Sigmoid colon (tissue), 7 donors: ENCODE measurements around the gene GRIK3. TPM values are rescaled to one million over a fixed set of nuclear protein-coding genes. Genes with fewer than 3 reads are reported as not detected.

Experiments
- DNase-seq: peaks from one replicate; pipeline ENCODE4 v3.0.0-alpha.2; 2019
- H3K27ac ChIP-seq, 4 donors: fragments of 200-600 bp; sonication (generic); one replicate each; pipeline ENCODE4 v1.5.1; 2016 to 2019; ENCODE audit warnings: mild to moderate bottlenecking in 1 of 4
- H3K27me3 ChIP-seq, 3 donors: fragments of 200-600 bp; sonication (generic); one replicate each; pipeline ENCODE4 v1.5.1; 2019; ENCODE audit warnings: mild to moderate bottlenecking in 1 of 3
- H3K36me3 ChIP-seq, 4 donors: fragments of 200-600 bp; sonication (generic); one replicate each; pipeline ENCODE4 v1.5.1; 2016 to 2019
- H3K4me1 ChIP-seq, 4 donors: fragments of 200-600 bp; sonication (generic); one replicate each; pipeline ENCODE4 v1.5.1; 2017 to 2019
- H3K4me3 ChIP-seq, 4 donors: fragments of 200-600 bp; sonication (generic); one replicate each; pipeline ENCODE4 v1.5.1; 2017 to 2019; ENCODE audit warnings: mild to moderate bottlenecking in 2 of 4, moderate library complexity in 1 of 4
- H3K9me3 ChIP-seq, 4 donors: fragments of 200-600 bp in 3 of 4; sonication (generic) in 3 of 4; one replicate each; pipeline versions ENCODE4 v1.5.1 to v1.6.1; 2013 to 2019
- EP300 ChIP-seq, 4 donors: sonication (generic); formaldehyde crosslinking; IDR thresholded peaks; one replicate each; pipeline ENCODE4 v1.6.1; 2017; ENCODE audit warnings: antibody characterized with exemption in 4 of 4
- POLR2A ChIP-seq, 2 donors: fragments of 450-650 bp; IDR thresholded peaks; one replicate each; pipeline ENCODE4 v1.6.1; 2016; ENCODE audit warnings: antibody characterized with exemption in 2 of 2, mild to moderate bottlenecking in 2 of 2, moderate library complexity in 2 of 2
- POLR2AphosphoS5 ChIP-seq, 4 donors: sonication (generic); formaldehyde crosslinking; IDR thresholded peaks; one replicate each; pipeline ENCODE4 v1.6.1; 2017; ENCODE audit warnings: antibody characterized with exemption in 4 of 4
- WGBS, 2 donors: extraction: QIAGEN DNeasy Blood & Tissue Kit; methylation state at CpG; one replicate each; pipeline ENCODE4 v1.1.7; 2013; 5-methylcytosine and 5-hydroxymethylcytosine counted together
- intact Hi-C: fragments of 100-400 bp; cut with DNase I; formaldehyde crosslinking; loops from one replicate; pipeline ENCODE4 v1.15.1; 2023
- polyA plus RNA-seq, 3 donors: library from polyadenylated mRNA; stranded (reverse); fragments of 200-250 nt; gene quantifications; one replicate each; pipeline ENCODE4 v1.2.3, GENCODE V29; 2013
- total RNA-seq, 4 donors: library from RNA; depleted of rRNA; stranded (reverse); fragments of >200 nt; gene quantifications; one replicate each; pipeline ENCODE4 v1.1.0, GENCODE V29; 2016
- TF ChIP-seq, protein P1 (sequence below), 4 experiments: fragments of 450-650 bp in 3 of 4; fragments of 200-600 bp in 1 of 4; IDR thresholded peaks; one replicate each; pipeline ENCODE4 v1.5.1; 2016 to 2019; ENCODE audit warnings: antibody characterized with exemption in 4 of 4, mild to moderate bottlenecking in 3 of 4, moderate library complexity in 2 of 4
- donor health status: healthy with polysubstance abuse.
- donor health status: Bipolar disorder and iron deficiency.
- donor health status: healthy.

The GRIK3 gene
- total and polyA plus RNA-seq, 7 donors = 0.60 to 7.1 (median 3.4) TPM; not detected in 1

DNA sequence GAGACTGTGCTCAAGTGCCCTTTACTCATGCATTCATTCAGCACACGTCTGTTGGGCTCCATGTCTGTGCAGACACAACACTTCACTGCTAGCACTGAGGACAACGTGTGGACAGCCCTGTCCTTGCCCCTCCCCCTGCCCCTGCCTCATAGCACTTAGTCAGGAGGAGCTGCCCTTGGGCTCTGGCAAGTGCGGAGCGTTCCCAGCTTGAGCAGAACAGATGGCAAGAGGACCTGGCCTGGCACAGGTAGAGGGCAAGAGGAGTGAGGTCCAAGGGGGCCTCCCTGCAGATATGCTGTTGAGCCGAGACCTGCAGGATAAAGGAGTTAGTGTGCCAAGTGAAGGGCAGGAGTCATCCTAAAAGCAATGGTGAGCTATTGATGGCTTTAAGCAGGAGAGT, 81.3 kb downstream of the GRIK3 start:
- Histone ChIP-seq H3K9me3 (no peaks in the 10 kb centered on the region), H3K4me1 (no peaks in the 10 kb centered on the region), H3K27me3 (peaks cover 0 to 24% (median 0%) of the 10 kb centered on the region in 3 donors), H3K4me3 (no peak overlapping the region), H3K36me3 (no peaks in the 10 kb centered on the region), H3K27ac (no peak overlapping the region)
- no peak for DNase-seq
- no peak for TF ChIP-seq EP300 (IDR thresholded peaks at IDR 0.05)
- TF ChIP-seq, protein P1, sequence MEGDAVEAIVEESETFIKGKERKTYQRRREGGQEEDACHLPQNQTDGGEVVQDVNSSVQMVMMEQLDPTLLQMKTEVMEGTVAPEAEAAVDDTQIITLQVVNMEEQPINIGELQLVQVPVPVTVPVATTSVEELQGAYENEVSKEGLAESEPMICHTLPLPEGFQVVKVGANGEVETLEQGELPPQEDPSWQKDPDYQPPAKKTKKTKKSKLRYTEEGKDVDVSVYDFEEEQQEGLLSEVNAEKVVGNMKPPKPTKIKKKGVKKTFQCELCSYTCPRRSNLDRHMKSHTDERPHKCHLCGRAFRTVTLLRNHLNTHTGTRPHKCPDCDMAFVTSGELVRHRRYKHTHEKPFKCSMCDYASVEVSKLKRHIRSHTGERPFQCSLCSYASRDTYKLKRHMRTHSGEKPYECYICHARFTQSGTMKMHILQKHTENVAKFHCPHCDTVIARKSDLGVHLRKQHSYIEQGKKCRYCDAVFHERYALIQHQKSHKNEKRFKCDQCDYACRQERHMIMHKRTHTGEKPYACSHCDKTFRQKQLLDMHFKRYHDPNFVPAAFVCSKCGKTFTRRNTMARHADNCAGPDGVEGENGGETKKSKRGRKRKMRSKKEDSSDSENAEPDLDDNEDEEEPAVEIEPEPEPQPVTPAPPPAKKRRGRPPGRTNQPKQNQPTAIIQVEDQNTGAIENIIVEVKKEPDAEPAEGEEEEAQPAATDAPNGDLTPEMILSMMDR (IDR thresholded peaks at IDR 0.05) = no peak
- no peak for TF ChIP-seq POLR2AphosphoS5 (IDR thresholded peaks at IDR 0.05)
- no peak for TF ChIP-seq POLR2A (IDR thresholded peaks at IDR 0.05)
- WGBS, 2 donors = 53 to 63% methylated on average over 5 of the region's 5 CpGs
- intact Hi-C loops = no loop called here

DNA sequence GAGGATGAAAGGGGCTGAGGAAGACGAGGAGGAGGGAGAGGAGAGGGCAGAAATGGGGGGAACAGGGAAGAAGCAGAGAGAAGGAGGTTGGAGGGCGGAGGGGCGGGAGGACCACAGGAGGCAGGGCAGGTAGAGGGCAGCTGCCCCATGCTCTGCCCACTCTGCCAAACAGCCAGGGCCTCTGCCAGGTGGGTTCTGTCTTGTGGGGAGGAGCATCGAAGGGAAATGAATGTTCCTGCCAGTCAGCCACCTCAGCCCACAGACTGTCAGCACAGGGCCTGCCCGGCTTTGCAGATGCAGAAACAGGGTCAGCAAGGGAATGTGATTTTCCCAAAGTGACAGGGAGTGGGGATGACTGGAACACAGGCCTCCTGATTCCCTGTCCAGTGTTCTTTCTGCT, 82.6 kb downstream of the GRIK3 start:
- intact Hi-C loops = no loop called here

DNA sequence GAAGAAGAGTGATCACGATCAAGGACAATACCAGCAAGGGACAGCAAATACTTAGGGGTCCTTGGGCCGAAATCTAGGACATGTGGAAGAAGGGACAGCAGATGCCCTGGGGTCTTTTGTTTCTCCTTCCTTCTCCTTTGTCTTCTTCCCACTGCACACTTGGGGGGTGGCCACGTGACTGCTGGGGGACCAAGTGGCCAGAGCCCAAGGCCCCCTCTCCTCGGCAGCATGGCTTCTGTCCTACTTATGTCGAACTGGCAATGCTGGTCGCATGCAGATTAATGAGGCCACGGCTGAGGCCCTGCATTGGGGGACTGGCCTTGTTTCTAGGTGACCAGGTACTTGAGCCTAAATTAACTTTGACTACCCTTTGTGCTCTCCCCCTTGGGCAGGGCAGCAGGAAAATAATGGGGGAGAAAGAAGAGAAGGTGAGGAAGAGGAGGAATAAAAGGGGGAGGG, 83.0 kb downstream of the GRIK3 start:
- H3K4me3 ChIP-seq = no peak overlapping the region

More for the DNA sequence above, 82.6 kb downstream of the GRIK3 start:
- no peaks in the 10 kb centered on the region for H3K9me3 ChIP-seq
- H3K36me3 ChIP-seq = no peaks in the 10 kb centered on the region
- H3K27ac ChIP-seq = no peak overlapping the region
- no peaks in the 10 kb centered on the region for H3K4me1 ChIP-seq
- WGBS, 2 donors = 72 to 73% methylated on average over 5 of the region's 5 CpGs
- no peak overlapping the region for H3K4me3 ChIP-seq
- peaks cover 0 to 30% (median 0%) of the 10 kb centered on the region in 3 donors for H3K27me3 ChIP-seq
- TF ChIP-seq POLR2A (IDR thresholded peaks at IDR 0.05) (no peak), EP300 (IDR thresholded peaks at IDR 0.05) (no peak), POLR2AphosphoS5 (IDR thresholded peaks at IDR 0.05) (no peak)
- TF ChIP-seq, protein P1 (IDR thresholded peaks at IDR 0.05) = no peak
- DNase-seq = no peak

DNA sequence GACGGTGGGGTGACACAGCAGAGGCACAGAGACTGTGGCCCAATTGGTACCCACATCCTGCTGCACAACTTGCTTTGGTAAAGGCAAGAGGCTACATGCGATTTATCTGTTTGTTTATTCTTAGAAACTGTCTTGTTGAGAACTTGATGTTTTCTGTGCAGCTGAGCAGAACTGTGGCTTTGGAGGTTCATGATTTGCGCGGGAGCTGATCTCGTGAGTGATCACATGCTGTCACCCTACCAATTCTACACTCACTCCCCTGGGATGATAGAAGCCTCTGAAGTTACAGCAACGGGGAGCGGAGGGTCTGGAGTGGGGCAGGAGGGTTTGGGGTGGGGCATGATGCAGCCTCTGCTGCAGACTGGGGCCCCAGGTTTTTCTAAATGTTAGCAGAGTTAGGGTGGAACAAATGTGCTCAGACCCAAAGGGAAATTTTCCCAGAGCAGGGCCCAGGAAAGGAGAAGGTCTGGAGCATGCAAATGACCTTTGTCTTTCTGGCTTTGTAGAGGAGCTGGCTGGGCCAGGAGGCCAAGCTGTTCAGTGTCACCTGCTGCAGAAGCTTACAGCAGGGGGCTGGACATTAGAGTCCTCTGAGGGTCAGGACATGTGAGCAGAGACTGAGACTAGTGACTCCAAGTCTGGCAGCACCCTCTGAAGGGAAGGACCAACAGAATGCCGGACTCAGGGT, 83.6 kb downstream of the GRIK3 start:
- WGBS, 2 donors = 71% methylated on average over 8 of the region's 8 CpGs
- DNase-seq = no peak
- Histone ChIP-seq H3K36me3 (no peaks in the 10 kb centered on the region), H3K27ac (no peak overlapping the region), H3K9me3 (no peaks in the 10 kb centered on the region), H3K4me3 (no peak overlapping the region), H3K4me1 (no peaks in the 10 kb centered on the region), H3K27me3 (peaks cover 0 to 28% (median 0%) of the 10 kb centered on the region in 3 donors)
- TF ChIP-seq EP300 (IDR thresholded peaks at IDR 0.05) = no peak
- no peak for TF ChIP-seq POLR2AphosphoS5 (IDR thresholded peaks at IDR 0.05)
- no peak for TF ChIP-seq POLR2A (IDR thresholded peaks at IDR 0.05)
- TF ChIP-seq, protein P1 (IDR thresholded peaks at IDR 0.05) = no peak
- intact Hi-C loops = no loop called here

More for the DNA sequence above, 83.0 kb downstream of the GRIK3 start:
- intact Hi-C loops = no loop called here
- Histone ChIP-seq H3K4me1 (no peaks in the 10 kb centered on the region), H3K27ac (no peak overlapping the region), H3K9me3 (no peaks in the 10 kb centered on the region), H3K36me3 (no peaks in the 10 kb centered on the region), H3K27me3 (peaks cover 0 to 30% (median 0%) of the 10 kb centered on the region in 3 donors)
- TF ChIP-seq, protein P1 (IDR thresholded peaks at IDR 0.05) = no peak
- TF ChIP-seq EP300 (IDR thresholded peaks at IDR 0.05) = no peak
- no peak for TF ChIP-seq POLR2AphosphoS5 (IDR thresholded peaks at IDR 0.05)
- TF ChIP-seq POLR2A (IDR thresholded peaks at IDR 0.05) = no peak
- WGBS, 2 donors = 59 to 61% methylated on average over 7 of the region's 7 CpGs
- DNase-seq = no peak
